Measurements from ENCODE around the gene RAPGEF3.

Gene RAPGEF3

DNA sequence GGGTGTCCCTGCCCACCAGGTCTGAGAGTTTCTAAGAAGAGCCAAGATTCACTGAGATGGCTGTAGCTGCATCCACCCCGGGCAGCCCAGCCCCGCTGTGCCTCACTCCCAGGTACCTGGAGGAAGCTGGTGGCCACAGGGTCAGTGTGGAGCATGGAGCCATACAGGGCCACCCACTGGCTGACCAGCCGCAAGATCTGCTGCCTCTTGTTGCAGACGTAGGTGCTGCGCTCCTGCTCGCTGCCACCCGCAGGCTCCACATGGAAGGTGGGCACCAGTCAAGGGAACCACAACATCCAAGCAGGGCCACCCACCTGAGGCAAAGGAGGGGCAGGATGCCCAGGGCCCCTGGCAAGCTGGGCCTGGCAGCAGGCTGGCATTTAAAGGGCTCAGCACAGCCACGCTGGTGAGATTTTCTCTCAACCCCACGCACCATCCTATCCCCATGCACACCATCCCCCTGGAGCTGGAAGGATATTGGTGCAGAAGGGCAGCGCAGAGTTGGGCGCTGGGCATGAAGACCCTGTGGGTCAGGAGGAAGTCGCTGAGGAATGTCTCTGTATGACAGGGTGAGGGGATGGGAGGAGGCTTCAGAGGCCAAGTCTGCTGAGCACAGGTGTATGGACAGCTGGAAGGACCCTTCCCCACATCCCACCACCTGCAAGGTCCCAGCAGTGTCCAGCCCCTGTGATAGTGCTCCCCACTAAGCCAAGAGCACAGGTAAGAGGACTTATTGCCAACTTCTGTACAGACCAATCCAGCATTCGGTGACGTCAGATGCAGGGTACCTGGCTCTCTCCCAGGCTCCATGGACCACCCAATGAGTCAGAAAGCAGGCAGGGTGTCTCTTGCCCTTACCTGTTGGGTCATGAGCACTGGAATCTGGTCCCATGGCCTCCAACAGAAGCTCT lies 10.8 kb downstream of the RAPGEF3 start:
- Mint-ChIP-seq H3K27me3 (no peaks in the 10 kb centered on the region), H3K4me3 (no peak overlapping the region), H3K9me3 (no peaks in the 10 kb centered on the region), H3K36me3 (ENCODE audit: low read depth) (no peaks in the 10 kb centered on the region), H3K27ac (no peak overlapping the region), H3K4me1 (ENCODE audit: low read depth) (no peaks in the 10 kb centered on the region)

DNA sequence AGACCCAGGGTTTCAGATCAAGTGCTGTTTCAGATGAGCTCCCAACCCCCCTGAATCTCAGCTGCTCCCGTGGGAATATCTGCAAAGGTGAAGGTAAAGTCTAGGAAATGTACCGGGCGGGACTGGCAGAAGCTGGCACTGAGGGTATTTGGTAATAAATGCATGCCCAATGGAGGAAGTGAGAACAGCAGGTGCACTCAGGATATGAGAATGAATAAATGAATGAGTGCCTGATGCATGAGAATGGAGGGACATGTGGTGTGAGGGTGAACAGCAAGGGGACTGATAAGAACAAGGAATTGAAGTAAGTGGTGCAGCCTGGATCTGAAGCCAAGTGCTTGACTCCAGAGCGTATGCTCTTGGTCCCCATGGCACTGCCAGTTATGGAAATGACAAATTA lies 11.6 kb downstream of the RAPGEF3 start:
- Mint-ChIP-seq H3K9me3 (no peaks in the 10 kb centered on the region), H3K4me1 (ENCODE audit: low read depth) (peaks cover 4% of the 10 kb centered on the region), H3K27ac (no peak overlapping the region), H3K4me3 (no peak overlapping the region), H3K27me3 (no peaks in the 10 kb centered on the region), H3K36me3 (ENCODE audit: low read depth) (no peaks in the 10 kb centered on the region)

DNA sequence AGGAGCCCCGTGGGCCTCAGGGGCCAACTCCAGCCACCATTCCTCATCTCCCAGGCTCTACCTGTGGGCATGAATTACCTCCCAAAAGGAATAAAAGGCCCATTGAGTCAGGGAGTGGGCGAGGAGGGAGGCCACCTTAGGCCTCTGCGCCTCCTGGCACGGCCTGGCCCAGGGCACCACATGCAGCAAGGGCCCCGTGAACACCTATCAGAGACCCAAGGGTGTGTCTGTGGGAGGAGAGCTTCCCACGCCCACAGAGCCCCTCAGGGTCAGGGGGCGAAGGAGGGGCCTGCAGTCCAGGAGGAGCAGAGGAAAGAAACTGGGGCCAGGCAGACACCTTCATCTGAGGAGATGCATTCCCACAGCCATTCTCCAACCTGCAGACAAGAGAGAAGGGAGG lies 12.2 kb downstream of the RAPGEF3 start:
- Mint-ChIP-seq H3K9me3 (no peaks in the 10 kb centered on the region), H3K4me3 (no peak overlapping the region), H3K4me1 (ENCODE audit: low read depth) (peaks cover 10% of the 10 kb centered on the region), H3K27ac (no peak overlapping the region), H3K36me3 (ENCODE audit: low read depth) (no peaks in the 10 kb centered on the region), H3K27me3 (no peaks in the 10 kb centered on the region)

DNA sequence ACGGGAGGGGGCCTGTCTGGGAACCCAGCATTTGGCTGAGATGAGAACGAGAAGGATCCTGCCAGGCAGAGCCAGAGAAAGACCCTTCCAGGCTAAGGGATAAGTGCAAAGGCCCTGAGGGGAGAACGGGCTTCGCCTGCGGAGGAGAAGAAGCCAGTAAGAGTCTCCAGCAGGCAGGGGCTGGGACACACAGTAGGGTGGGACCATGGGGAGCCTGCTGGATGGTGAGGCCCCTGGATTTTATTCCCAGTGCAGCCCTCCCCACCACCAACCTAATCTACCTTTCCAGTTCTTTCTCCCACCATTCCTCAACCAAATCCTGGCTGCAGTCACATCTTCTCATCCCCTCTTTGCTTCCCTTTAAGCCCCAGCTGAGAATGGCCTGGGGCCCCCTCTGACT lies 12.6 kb downstream of the RAPGEF3 start:
- H3K4me3 Mint-ChIP-seq: no peak overlapping the region
- no peaks in the 10 kb centered on the region for H3K9me3 Mint-ChIP-seq
- no peaks in the 10 kb centered on the region for H3K36me3 Mint-ChIP-seq (ENCODE audit: low read depth)
- H3K4me1 Mint-ChIP-seq (ENCODE audit: low read depth): peaks cover 14% of the 10 kb centered on the region
- H3K27ac Mint-ChIP-seq: no peak overlapping the region
- H3K27me3 Mint-ChIP-seq: no peaks in the 10 kb centered on the region

DNA sequence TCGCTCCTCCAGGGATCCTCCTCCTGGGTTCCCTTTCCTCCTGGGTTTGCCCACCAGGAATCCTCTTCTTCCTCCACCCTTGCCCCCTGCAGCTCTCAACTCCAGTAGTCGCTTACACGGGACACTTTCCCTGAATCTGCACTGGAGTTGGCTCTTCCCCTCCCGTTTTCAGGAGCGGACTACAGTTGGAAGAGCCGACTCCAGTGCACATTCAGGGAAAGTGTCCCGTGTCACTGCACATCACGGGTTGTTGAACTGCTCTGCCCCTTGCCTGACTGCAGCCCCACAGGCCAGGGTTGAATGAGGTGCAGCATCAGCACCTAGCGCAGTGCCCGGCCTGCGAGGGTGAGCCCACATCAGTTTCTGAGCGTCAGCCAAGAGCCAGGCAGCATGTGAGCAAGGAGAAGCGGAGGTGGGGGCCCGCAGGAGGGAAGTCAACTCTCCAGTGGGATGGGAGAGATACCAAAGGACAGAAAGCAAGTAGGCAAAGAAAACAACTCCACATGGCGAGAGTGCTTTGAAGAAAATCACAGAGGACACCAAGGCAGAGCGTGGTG lies 13.1 kb downstream of the RAPGEF3 start:
- Mint-ChIP-seq H3K36me3 (ENCODE audit: low read depth) (no peaks in the 10 kb centered on the region), H3K27me3 (no peaks in the 10 kb centered on the region), H3K27ac (no peak overlapping the region)

DNA sequence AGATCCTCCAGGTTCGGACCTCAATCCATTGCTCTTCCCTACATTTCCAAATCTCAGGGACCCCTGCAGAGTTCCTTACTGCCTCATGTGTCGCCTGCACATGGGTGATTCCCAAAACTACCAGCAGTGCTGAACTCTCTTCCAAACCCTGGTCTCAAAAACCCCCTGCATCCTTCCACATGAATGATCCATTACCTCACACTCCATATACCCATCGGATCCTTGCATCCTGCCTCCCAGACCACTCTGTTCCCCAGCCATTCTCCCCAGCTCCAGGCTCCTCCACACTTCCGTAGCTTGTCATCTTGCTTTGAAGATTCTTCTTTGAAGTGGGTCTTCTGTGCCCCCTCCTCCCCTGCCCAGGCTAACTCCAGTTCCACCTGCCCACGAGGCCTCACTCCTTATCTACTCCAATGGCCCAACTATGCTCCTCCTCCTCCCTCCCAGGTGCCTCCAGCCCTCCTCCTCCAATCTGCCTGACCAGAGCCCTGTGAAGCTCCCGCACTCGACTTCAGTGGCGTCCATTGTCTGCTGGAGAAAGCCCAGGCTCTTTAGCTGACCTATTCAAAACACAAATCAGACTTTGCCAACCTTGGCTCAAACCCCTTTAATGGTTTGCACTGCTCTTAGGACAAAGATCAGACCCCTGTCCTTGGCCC lies 13.8 kb downstream of the RAPGEF3 start:
- H3K4me1 Mint-ChIP-seq (ENCODE audit: low read depth): peaks cover 23% of the 10 kb centered on the region
- no peaks in the 10 kb centered on the region for H3K27me3 Mint-ChIP-seq
- H3K36me3 Mint-ChIP-seq (ENCODE audit: low read depth): no peaks in the 10 kb centered on the region
- H3K27ac Mint-ChIP-seq: no peak overlapping the region
- H3K9me3 Mint-ChIP-seq: no peaks in the 10 kb centered on the region
- no peak overlapping the region for H3K4me3 Mint-ChIP-seq

More for the DNA sequence above, 13.1 kb downstream of the RAPGEF3 start:
- peaks cover 18% of the 10 kb centered on the region for H3K4me1 Mint-ChIP-seq (ENCODE audit: low read depth)
- H3K9me3 Mint-ChIP-seq: no peaks in the 10 kb centered on the region
- no peak overlapping the region for H3K4me3 Mint-ChIP-seq

DNA sequence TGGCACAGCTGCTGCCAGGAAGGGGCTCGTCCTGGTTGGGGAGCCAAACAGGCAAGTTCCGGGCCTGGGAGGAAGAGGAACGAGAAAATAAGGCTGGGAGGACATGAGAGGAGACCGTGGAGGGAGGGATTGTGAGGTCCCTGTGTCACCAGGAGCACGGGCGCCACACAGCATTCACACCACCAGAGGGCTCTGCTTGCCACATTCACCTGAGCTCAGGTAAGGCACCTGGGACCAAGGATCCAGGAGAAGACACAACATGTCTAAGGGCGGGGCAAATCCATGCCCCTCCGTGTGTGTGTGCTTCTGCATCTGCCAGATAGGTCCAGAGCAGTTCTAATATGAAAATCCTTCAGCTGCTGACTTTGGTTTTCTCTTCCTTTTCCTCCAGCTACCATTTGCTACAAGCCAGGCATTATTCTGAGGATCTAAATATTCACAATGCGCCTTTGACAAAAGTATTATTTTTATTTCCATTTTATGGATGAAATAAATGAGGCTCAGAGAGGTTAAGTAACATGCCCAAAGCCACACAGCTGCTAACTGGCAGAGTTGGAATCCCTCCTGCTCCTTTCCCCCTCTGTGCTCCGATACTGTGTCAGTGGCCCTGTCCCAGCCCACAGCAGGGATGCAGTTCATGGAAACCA lies 14.6 kb downstream of the RAPGEF3 start:
- Mint-ChIP-seq H3K36me3 (ENCODE audit: low read depth) (no peaks in the 10 kb centered on the region), H3K27me3 (no peaks in the 10 kb centered on the region), H3K4me1 (ENCODE audit: low read depth) (peaks cover 28% of the 10 kb centered on the region)

DNA sequence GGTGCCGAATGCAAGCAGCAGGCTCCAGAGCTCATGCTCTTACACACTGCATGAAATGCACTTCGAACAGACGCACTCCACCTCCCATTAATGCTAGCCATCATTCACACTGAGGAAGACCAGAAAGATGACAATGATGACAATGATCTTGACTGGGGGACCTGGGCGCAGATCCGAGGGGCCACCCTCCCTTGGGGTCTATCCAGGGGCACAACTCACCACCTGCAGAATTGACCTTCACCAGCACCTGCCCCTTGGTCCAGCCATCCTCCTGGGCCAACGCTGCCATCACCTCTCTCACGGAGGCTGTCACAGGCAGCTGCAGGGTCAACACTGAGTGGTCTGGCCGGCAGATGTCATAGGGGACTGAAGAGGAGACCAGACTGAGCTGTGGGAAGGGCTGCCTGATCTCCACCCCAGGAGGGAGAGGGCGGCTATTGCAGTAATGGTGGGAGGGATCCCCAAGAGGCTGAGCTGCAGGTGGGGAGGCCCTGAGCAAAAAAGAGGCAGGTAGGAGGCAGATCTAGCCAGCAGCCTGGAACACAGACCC lies 15.3 kb downstream of the RAPGEF3 start:
- H3K9me3 Mint-ChIP-seq: no peaks in the 10 kb centered on the region
- H3K4me3 Mint-ChIP-seq: no peak overlapping the region
- no peaks in the 10 kb centered on the region for H3K36me3 Mint-ChIP-seq (ENCODE audit: low read depth)
- H3K4me1 Mint-ChIP-seq (ENCODE audit: low read depth): peaks cover 28% of the 10 kb centered on the region
- no peaks in the 10 kb centered on the region for H3K27me3 Mint-ChIP-seq
- H3K27ac Mint-ChIP-seq: no peak overlapping the region

More for the DNA sequence above, 14.6 kb downstream of the RAPGEF3 start:
- H3K27ac Mint-ChIP-seq: no peak overlapping the region
- H3K4me3 Mint-ChIP-seq: no peak overlapping the region
- H3K9me3 Mint-ChIP-seq: no peaks in the 10 kb centered on the region

DNA sequence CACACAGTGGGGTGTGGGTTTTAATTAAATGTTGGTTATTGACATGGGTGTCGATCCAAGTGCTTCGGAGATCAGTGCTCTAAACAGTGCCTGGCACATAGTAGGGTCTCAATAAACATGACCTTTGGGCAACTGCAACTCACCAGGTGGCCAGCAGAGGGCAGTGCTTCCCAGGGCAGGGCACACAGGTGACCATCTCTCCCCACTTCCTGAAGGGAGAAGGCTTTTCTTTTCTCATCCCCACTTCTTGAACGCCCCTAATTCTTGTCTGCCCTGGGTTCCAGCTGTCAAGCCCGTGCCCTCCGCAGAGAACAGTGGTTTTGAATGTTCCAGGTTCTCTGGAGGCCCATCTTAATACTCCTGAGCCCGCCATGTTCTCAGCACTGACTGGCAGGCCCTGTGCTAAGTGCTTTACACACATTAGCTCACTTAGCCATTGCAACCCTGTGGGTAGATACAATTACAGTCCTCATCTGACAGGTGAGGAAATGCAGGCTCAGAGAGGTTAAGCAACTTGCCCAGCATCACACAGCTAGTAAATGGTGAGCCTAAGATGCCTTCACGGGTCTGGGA lies 16.3 kb downstream of the RAPGEF3 start:
- Mint-ChIP-seq H3K4me3 (no peak overlapping the region), H3K27me3 (no peaks in the 10 kb centered on the region), H3K4me1 (ENCODE audit: low read depth) (peaks cover 28% of the 10 kb centered on the region), H3K36me3 (ENCODE audit: low read depth) (no peaks in the 10 kb centered on the region), H3K27ac (no peak overlapping the region), H3K9me3 (no peaks in the 10 kb centered on the region)

DNA sequence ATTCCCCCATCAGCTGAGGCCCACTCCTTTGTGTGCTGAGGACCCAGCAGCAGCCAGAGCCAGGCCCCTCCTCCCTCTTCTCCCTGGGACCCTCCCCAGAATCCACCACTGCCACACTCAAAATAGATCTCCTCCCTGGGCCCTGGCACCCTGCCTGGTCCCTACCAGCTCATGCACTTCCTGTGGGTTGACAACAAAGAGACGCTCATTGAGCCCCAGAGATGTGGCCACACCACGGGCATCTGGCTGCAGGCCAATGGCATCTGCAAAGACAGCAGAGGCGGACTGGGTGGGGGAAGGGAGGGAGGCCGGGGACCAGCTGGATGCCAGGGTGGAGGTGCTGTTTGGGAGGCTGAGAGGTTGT lies 17.4 kb downstream of the RAPGEF3 start:
- no peak overlapping the region for H3K4me3 Mint-ChIP-seq
- H3K27ac Mint-ChIP-seq: no peak overlapping the region

DNA sequence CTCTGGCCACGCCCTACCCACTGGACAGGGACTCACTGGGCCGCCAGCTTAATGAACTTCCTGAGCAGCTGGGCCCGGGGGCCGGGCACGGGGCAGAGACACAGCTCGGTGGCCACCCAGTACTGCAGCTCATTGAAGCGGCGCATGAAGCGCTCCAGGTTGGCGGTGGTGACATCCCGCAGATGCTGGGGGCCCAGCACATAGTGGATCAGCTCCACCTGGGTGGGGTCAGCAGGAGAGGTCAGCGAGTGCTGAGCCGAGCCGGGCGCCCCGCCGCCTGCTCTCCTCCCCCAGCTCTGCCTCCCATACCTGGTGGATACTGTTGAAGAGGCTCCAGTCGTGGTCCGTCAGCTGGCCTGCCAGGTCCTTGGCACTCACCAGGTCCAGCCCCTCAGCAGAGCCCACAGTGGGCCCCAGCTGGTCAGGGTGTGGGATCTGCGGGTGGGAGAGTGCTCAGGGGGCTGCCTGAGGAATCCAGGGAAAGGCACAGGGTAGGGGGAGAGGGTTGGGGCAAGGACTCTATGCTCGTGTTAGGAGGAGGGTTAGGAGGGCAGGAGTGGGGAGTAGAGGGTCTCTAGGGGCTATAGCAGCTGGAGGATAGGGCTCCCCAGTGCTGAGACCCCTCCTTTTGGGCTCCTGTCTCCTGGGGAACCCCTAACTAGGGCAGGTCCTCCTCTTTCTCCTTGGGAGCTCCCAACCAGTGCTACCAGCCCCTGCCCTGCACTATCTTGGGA lies 17.9 kb downstream of the RAPGEF3 start:
- no peak overlapping the region for H3K27ac Mint-ChIP-seq
- no peak overlapping the region for H3K4me3 Mint-ChIP-seq
- no peaks in the 10 kb centered on the region for H3K9me3 Mint-ChIP-seq
- no peaks in the 10 kb centered on the region for H3K27me3 Mint-ChIP-seq
- H3K36me3 Mint-ChIP-seq (ENCODE audit: low read depth): no peaks in the 10 kb centered on the region
- H3K4me1 Mint-ChIP-seq (ENCODE audit: low read depth): peaks cover 28% of the 10 kb centered on the region

More for the DNA sequence above, 17.4 kb downstream of the RAPGEF3 start:
- Mint-ChIP-seq H3K27me3 (no peaks in the 10 kb centered on the region), H3K36me3 (ENCODE audit: low read depth) (no peaks in the 10 kb centered on the region), H3K4me1 (ENCODE audit: low read depth) (peaks cover 28% of the 10 kb centered on the region), H3K9me3 (no peaks in the 10 kb centered on the region)

DNA sequence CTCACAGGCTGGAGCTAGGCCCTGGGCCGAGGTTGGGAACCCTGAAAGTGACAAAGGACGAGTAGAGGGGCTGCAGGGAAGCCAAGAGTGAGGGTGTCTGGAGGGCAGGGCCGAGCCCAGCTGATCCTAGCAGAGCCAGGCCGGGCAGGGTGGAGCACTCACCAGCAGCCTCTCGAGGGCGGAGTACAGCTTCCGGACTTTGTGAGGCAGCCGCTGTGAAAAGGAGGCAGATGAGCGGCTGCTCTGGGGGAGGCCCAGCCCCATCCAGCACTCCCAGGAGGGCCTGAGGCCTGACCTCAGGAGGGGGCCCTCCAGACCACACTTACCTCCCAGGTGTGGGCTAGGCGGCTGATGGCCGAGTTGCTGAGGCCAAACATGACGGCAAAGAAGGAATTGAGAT lies 18.7 kb downstream of the RAPGEF3 start:
- Mint-ChIP-seq H3K27me3 (no peaks in the 10 kb centered on the region), H3K9me3 (no peaks in the 10 kb centered on the region), H3K27ac (no peak overlapping the region), H3K4me3 (no peak overlapping the region), H3K4me1 (ENCODE audit: low read depth) (peaks cover 28% of the 10 kb centered on the region), H3K36me3 (ENCODE audit: low read depth) (no peaks in the 10 kb centered on the region)

DNA sequence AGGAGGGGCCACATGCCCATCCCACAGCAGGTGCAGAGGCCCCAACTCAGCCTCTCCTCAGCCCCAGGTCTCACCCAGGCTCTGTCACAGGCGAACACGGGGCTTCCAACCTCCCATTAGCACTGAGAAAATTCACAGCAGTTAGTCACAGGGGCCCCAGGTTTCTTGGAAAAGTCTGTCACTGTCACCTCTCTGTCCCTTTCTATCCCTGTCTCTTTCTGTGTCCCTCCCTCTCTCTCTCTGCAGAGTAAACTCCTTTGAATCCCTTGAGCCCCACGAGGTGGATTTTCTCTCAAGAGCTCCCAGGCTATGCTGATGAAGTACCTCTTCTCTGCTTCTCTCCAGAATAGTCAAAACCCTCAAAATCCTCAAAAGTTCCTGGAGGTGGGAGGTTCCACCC lies 19.4 kb downstream of the RAPGEF3 start:
- Mint-ChIP-seq H3K4me3 (no peak overlapping the region), H3K36me3 (ENCODE audit: low read depth) (no peaks in the 10 kb centered on the region), H3K9me3 (no peaks in the 10 kb centered on the region), H3K27me3 (no peaks in the 10 kb centered on the region), H3K4me1 (ENCODE audit: low read depth) (peaks cover 28% of the 10 kb centered on the region), H3K27ac (no peak overlapping the region)
